ENCODE measurements around the gene TSPO.

DNA sequence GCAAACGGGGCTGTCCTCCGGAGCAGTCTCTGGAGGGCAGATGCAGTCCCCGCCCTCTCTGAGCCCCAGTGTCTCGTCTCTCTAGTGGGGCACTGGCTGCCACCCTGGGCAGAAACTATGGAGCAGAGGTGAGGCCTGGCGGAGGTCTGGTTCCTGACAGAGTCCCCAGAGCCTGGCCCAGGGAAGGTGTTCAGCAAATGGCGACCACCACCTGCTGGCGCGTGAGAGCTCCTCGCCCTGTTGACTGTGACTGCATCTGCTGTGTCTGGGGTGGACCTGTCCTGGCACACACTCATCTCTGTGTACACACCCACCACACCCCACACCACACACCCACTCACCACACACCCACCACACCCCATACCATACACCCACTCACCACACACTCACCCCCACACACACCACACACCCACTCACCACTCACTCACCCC lies 53.9 kb downstream of the TSPO start:
- TF ChIP-seq CTCF (IDR thresholded peaks at IDR 0.05) = no peak
- TF ChIP-seq POLR2A (IDR thresholded peaks at IDR 0.05) = no peak
